H9 (cell line): Measurements from ENCODE around the gene HS6ST1. TPM values are rescaled to one million over a fixed set of nuclear protein-coding genes. Genes with fewer than 3 reads are reported as not detected.

Experiments
- DNase-seq: peaks from one replicate; pipeline ENCODE4 v3.0.0-alpha.2; 2017
- H2AFZ ChIP-seq: one replicate; pipeline ENCODE4 v1.6.1; 2013; ENCODE audit warnings: mild to moderate bottlenecking, low read length, control low read depth, moderate library complexity
- H2AK5ac ChIP-seq: 2 replicates; pipeline ENCODE4 v1.6.1; 2013; ENCODE audit warnings: low read length, control low read depth, mixed read lengths; ENCODE audit not compliant: insufficient read length
- H2BK120ac ChIP-seq: one replicate; pipeline ENCODE4 v1.6.1; 2013; ENCODE audit warnings: low read depth, mild to moderate bottlenecking, low read length, control low read depth, inconsistent platforms; ENCODE audit not compliant: poor library complexity, severe bottlenecking
- H2BK12ac ChIP-seq: 2 replicates; pipeline ENCODE4 v1.6.1; 2013; ENCODE audit warnings: low read length, control low read depth, mixed read lengths, low read depth; ENCODE audit not compliant: insufficient read length
- H2BK15ac ChIP-seq: 2 replicates; pipeline ENCODE4 v1.6.1; 2013; ENCODE audit warnings: low read depth, low read length, control low read depth
- H2BK20ac ChIP-seq: one replicate; pipeline ENCODE4 v1.6.1; 2013; ENCODE audit warnings: low read depth, mild to moderate bottlenecking, low read length, control low read depth, inconsistent platforms; ENCODE audit not compliant: poor library complexity, severe bottlenecking
- H2BK5ac ChIP-seq: 2 replicates; pipeline ENCODE4 v1.6.1; 2013; ENCODE audit warnings: low read length, control low read depth, mixed read lengths; ENCODE audit not compliant: insufficient read length
- H3K14ac ChIP-seq: 2 replicates; pipeline ENCODE4 v1.6.1; 2013; ENCODE audit warnings: low read length, control low read depth; ENCODE audit not compliant: insufficient read depth
- H3K18ac ChIP-seq: 2 replicates; pipeline ENCODE4 v1.6.1; 2013; ENCODE audit warnings: low read depth, mild to moderate bottlenecking, mixed read lengths, low read length, control low read depth; ENCODE audit not compliant: insufficient read length
- H3K23ac ChIP-seq: 2 replicates; pipeline ENCODE4 v1.6.1; 2013; ENCODE audit warnings: low read length, control low read depth, mixed read lengths, low read depth; ENCODE audit not compliant: insufficient read length
- H3K23me2 ChIP-seq: 2 replicates; pipeline ENCODE4 v1.6.1; 2013; ENCODE audit warnings: low read depth, mild to moderate bottlenecking, mixed read lengths, low read length, control low read depth; ENCODE audit not compliant: insufficient read length, poor library complexity, severe bottlenecking
- H3K27ac ChIP-seq: 2 replicates; pipeline ENCODE4 v1.5.1; 2013; ENCODE audit warnings: low read length, control low read depth, mixed read lengths, low read depth; ENCODE audit not compliant: insufficient read length
- H3K27me3 ChIP-seq: 2 replicates; pipeline ENCODE4 v1.6.1; 2013; ENCODE audit warnings: low read length, control low read depth, inconsistent platforms; ENCODE audit not compliant: insufficient read depth
- H3K4ac ChIP-seq: 2 replicates; pipeline ENCODE4 v1.6.1; 2013; ENCODE audit warnings: low read depth, mild to moderate bottlenecking, control low read depth, inconsistent platforms, low read length, moderate library complexity
- H3K4me1 ChIP-seq: 2 replicates; pipeline ENCODE4 v1.6.1; 2013; ENCODE audit warnings: low read length, control low read depth, inconsistent platforms; ENCODE audit not compliant: insufficient read depth
- H3K4me2 ChIP-seq: 2 replicates; pipeline ENCODE4 v1.6.1; 2013; ENCODE audit warnings: low read length, control low read depth, mixed read lengths; ENCODE audit not compliant: insufficient read length, insufficient read depth
- H3K56ac ChIP-seq: 2 replicates; pipeline ENCODE4 v1.6.1; 2013; ENCODE audit warnings: low read depth, mild to moderate bottlenecking, mixed read lengths, low read length, control low read depth; ENCODE audit not compliant: insufficient read length
- H3K79me1 ChIP-seq: 2 replicates; pipeline ENCODE4 v1.6.1; 2013; ENCODE audit warnings: low read depth, mild to moderate bottlenecking, moderate library complexity, low read length, control low read depth, inconsistent platforms; ENCODE audit not compliant: insufficient read depth, poor library complexity, severe bottlenecking
- H3K79me2 ChIP-seq: 2 replicates; pipeline ENCODE4 v1.6.1; 2013; ENCODE audit warnings: low read length, control low read depth, inconsistent platforms; ENCODE audit not compliant: insufficient read depth
- H3K9ac ChIP-seq: 2 replicates; pipeline ENCODE4 v1.6.1; 2013; ENCODE audit warnings: low read length, control low read depth, mixed read lengths; ENCODE audit not compliant: insufficient read length; ENCODE audit errors: extremely low read depth
- H3K9me3 ChIP-seq: one replicate; pipeline ENCODE4 v1.6.1; 2013; ENCODE audit warnings: low read depth, low read length, inconsistent platforms; ENCODE audit not compliant: control insufficient read depth
- H3T11ph ChIP-seq: one replicate; pipeline ENCODE4 v1.6.1; 2013; ENCODE audit warnings: mild to moderate bottlenecking, low read length, control low read depth, inconsistent platforms
- H4K20me1 ChIP-seq: one replicate; pipeline ENCODE4 v1.6.1; 2013; ENCODE audit not compliant: control insufficient read depth, insufficient read length, insufficient read depth
- H4K5ac ChIP-seq: 2 replicates; pipeline ENCODE4 v1.6.1; 2013; ENCODE audit warnings: low read depth, mild to moderate bottlenecking, mixed read lengths, low read length, control low read depth; ENCODE audit not compliant: insufficient read length
- H4K8ac ChIP-seq: replicated peaks from 2 replicates; pipeline ENCODE4 v1.6.1; 2013; ENCODE audit warnings: low read length, control low read depth, mixed read lengths, low read depth; ENCODE audit not compliant: insufficient read length
- H4K91ac ChIP-seq: 2 replicates; pipeline ENCODE4 v1.6.1; 2013; ENCODE audit warnings: low read depth, mild to moderate bottlenecking, moderate library complexity, mixed read lengths, low read length, control low read depth; ENCODE audit not compliant: insufficient read length
- H3K27ac Mint-ChIP-seq, 3 experiments: 2 replicates in 2 of 3; 3 replicates in 1 of 3; pipeline ENCODE4 v1.8.0; 2020 to 2021; ENCODE audit warnings: mixed read lengths in 3 of 3, mild to moderate bottlenecking in 1 of 3, moderate library complexity in 1 of 3
- H3K27me3 Mint-ChIP-seq: 2 replicates; pipeline ENCODE4 v1.8.0; 2021; ENCODE audit warnings: low read depth, mild to moderate bottlenecking, moderate library complexity, mixed read lengths
- H3K36me3 Mint-ChIP-seq, 3 experiments: 2 replicates in 2 of 3; 3 replicates in 1 of 3; pipeline ENCODE4 v1.8.0; 2020 to 2021; ENCODE audit warnings: low read depth in 3 of 3, mixed read lengths in 3 of 3; ENCODE audit not compliant: insufficient read depth in 1 of 3
- H3K4me1 Mint-ChIP-seq, 2 experiments: 2 replicates each; pipeline ENCODE4 v1.8.0; 2020; ENCODE audit warnings: mixed read lengths in 2 of 2
- H3K4me3 Mint-ChIP-seq, 2 experiments: 2 replicates in 1 of 2; 3 replicates in 1 of 2; pipeline ENCODE4 v1.8.0; 2020 to 2021; ENCODE audit warnings: mild to moderate bottlenecking in 2 of 2, mixed read lengths in 2 of 2, moderate library complexity in 1 of 2
- H3K9me3 Mint-ChIP-seq, 2 experiments: 2 replicates in 1 of 2; 3 replicates in 1 of 2; pipeline ENCODE4 v1.8.0; 2020; ENCODE audit warnings: mild to moderate bottlenecking in 2 of 2, mixed read lengths in 2 of 2, moderate library complexity in 1 of 2
- CTCF ChIP-seq: fragments of 200-600 bp; sonication (generic); conservative IDR thresholded peaks from 3 replicates; pipeline ENCODE4 v1.8.0; 2021; ENCODE audit warnings: antibody characterized with exemption, mild to moderate bottlenecking
- WGBS: extraction: QIAGEN DNeasy Blood & Tissue Kit; methylation state at CpG from one replicate; pipeline ENCODE4 v1.1.7; 2013; ENCODE audit warnings: missing lambda C conversion rate, low lambda C conversion rate, mixed read lengths; ENCODE audit not compliant: insufficient read length; ENCODE audit errors: extremely low coverage; 5-methylcytosine and 5-hydroxymethylcytosine counted together
- total RNA-seq: library from RNA; stranded (reverse); gene quantifications from 2 replicates; pipeline ENCODE4 v1.2.1, GENCODE V29; 2021

HS6ST1 gene
- total RNA-seq, 1 experiment from 2014 or later: 60.2 TPM

DNA sequence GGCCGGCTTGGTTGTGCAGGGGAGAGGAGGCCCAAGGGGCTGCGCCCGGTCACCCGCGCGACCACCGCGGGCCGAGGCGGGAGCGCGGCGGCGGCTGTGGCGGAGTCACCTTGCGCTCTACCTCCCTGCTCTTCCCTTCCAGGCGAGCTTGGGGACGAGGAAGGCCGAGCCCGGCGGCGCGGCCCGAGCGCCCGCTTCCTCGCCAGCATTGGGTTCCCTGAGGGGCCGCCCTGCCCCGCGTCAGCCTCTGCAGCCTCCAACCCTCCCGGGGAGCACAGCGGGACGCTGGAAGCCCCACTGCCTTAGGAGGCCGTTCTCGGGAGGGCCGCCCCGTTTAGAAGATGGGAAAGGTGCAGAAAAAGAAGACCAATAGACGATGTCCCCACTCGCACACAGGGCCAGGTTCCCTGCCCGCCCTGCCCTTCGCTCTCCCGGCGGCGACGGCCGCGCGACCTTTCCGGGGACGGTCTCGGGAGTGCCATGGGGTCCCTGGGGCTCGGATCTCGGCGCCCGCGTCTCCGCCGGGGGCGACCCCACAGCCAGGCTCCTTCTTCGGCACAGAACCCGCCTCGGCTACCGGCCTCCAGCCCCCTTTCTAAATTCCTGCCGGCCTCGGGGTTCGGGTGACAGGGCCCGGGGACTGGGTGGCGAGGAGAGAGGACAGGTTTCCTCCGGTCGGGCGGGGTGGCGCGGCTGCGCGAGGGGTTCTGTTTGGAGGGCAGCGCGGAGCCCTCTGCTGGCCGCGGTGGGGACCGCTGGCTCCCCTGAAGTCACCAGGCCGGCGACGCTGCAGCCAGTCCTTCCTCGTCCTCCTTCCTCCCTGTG is 85.5 kb downstream of the HS6ST1 start:
- Histone ChIP-seq H3K23ac (no peak overlapping the region), H4K91ac (no peak overlapping the region), H3K9ac (peak overlapping the region; percentile 40), H3K56ac (no peak overlapping the region), H3K18ac (no peak overlapping the region), H3K27me3 (no peaks in the 10 kb centered on the region; the same call in 1 of the 2 replicates), H3K14ac (no peak overlapping the region; the same call in 1 of the 2 replicates), H4K8ac (no peak overlapping the region), H3K27ac (no peak overlapping the region), H3K23me2 (peaks cover 9% of the 10 kb centered on the region), H4K20me1 (no peaks in the 10 kb centered on the region), H2AFZ (no peak overlapping the region), H2BK5ac (no peak overlapping the region), H3K4me1 (no peaks in the 10 kb centered on the region), H2BK20ac (no peak overlapping the region), H2AK5ac (no peak overlapping the region), H2BK120ac (no peak overlapping the region), H3K4me2 (peak overlapping the region; percentile 73), H3K4ac (no peak overlapping the region), H3K79me2 (no peaks in the 10 kb centered on the region), H2BK12ac (no peak overlapping the region), H2BK15ac (no peak overlapping the region), H3T11ph (no peak overlapping the region), H4K5ac (no peak overlapping the region), H3K79me1 (no peaks in the 10 kb centered on the region), H3K9me3 (no peaks in the 10 kb centered on the region)
- Mint-ChIP-seq H3K4me1 (peaks cover 7 to 8% of the 10 kb centered on the region in 2 experiments), H3K9me3 (no peaks in the 10 kb centered on the region), H3K27ac (no peak overlapping the region), H3K4me3 (peak overlapping the region; percentile 65 to 85), H3K36me3 (no peaks in the 10 kb centered on the region), H3K27me3 (peaks cover 33% of the 10 kb centered on the region)
- WGBS: no CpG with 5 or more reads among the region's 84 CpGs
- peak; percentile 89 for DNase-seq
- TF ChIP-seq CTCF: peak; percentile 89
